ENCODE data around the gene AUTS2.

DNA sequence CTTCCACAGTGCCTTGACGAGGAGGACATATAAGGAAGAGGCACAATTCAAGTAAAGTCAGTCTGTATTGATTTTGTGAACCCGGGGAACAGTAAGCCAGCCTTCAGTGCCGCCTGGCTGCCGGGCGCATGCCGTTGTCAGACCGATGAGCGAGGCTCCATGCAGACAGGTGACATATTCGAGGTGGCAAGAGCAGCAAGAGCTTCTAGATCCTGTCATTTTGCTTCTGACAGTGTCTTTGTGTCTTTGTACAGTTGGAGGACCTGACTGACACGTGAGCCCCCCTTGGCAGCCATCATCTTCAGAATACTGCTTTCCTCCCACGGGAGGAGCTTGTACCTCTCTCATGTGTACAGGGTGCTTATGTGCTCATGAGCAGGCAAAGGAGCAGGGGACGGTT, 1146.2 kb downstream of the AUTS2 start:
- TF ChIP-seq, protein P1, sequence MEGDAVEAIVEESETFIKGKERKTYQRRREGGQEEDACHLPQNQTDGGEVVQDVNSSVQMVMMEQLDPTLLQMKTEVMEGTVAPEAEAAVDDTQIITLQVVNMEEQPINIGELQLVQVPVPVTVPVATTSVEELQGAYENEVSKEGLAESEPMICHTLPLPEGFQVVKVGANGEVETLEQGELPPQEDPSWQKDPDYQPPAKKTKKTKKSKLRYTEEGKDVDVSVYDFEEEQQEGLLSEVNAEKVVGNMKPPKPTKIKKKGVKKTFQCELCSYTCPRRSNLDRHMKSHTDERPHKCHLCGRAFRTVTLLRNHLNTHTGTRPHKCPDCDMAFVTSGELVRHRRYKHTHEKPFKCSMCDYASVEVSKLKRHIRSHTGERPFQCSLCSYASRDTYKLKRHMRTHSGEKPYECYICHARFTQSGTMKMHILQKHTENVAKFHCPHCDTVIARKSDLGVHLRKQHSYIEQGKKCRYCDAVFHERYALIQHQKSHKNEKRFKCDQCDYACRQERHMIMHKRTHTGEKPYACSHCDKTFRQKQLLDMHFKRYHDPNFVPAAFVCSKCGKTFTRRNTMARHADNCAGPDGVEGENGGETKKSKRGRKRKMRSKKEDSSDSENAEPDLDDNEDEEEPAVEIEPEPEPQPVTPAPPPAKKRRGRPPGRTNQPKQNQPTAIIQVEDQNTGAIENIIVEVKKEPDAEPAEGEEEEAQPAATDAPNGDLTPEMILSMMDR (conservative IDR thresholded peaks at IDR 0.05; ENCODE audit: low read depth, low read length), result no peak
- no peak for TF ChIP-seq EZH2 (IDR thresholded peaks at IDR 0.05; ENCODE audit: borderline replicate concordance, low read depth, low read length, poor library complexity, severe bottlenecking)

Data from A673 (cell line).